PC-9 (cell line): Measurements from ENCODE around the gene USF3. TPM values are rescaled to one million over a fixed set of nuclear protein-coding genes. Genes with fewer than 3 reads are reported as not detected.

Source experiments
- BruUV-seq: library from RNA; stranded (reverse); fragments of 400-500 nt; replicated peaks from 2 replicates; lab custom pipeline; 2021; lab: Mats Ljungman, UMichigan
- CTCF ChIA-PET: fragments of 300-600 bp; sonication (Branson Sonifier 250); formaldehyde crosslinking; loops from one replicate; lab custom pipeline; 2022; ENCODE audit warnings: antibody characterized with exemption; lab: Charles Lee
- POLR2A ChIA-PET: fragments of 300-600 bp; sonication (Branson Sonifier 250); formaldehyde crosslinking; loops from one replicate; lab custom pipeline; 2022; ENCODE audit warnings: antibody characterized with exemption; ENCODE audit not compliant: unreplicated experiment; lab: Charles Lee
- DNase-seq, 2 experiments: peaks; one replicate each; pipeline versions ENCODE4 v3.0.0 to v3.0.0-alpha.2; 2015 to 2022; ENCODE audit warnings: mixed read lengths in 1 of 2
- H2AFZ ChIP-seq: fragments of 200-600 bp; sonication (generic); 2 replicates; pipeline ENCODE4 v1.8.1; 2017; ENCODE audit warnings: antibody characterized with exemption
- H3F3A ChIP-seq: fragments of 200-600 bp; sonication (generic); 2 replicates; pipeline ENCODE4 v1.8.1; 2017; ENCODE audit warnings: antibody characterized with exemption, mild to moderate bottlenecking, low read depth; ENCODE audit not compliant: insufficient read depth
- H3K27ac ChIP-seq: fragments of 200-600 bp; sonication (generic); 2 replicates; pipeline ENCODE4 v1.6.1; 2016; ENCODE audit warnings: mixed run types
- H3K27me3 ChIP-seq: fragments of 200-600 bp; sonication (generic); 2 replicates; pipeline ENCODE4 v1.6.1; 2016; ENCODE audit warnings: low read depth, mixed run types; ENCODE audit not compliant: insufficient read depth
- H3K36me3 ChIP-seq: fragments of 200-600 bp; sonication (generic); 2 replicates; pipeline ENCODE4 v1.6.1; 2016; ENCODE audit warnings: low read depth, mixed run types
- H3K4me1 ChIP-seq: fragments of 200-600 bp; sonication (generic); replicated peaks from 2 replicates; pipeline ENCODE4 v1.6.1; 2016; ENCODE audit warnings: mixed run types; ENCODE audit not compliant: insufficient read depth
- H3K4me2 ChIP-seq: fragments of 200-600 bp; sonication (generic); 2 replicates; pipeline ENCODE4 v1.6.1; 2017; ENCODE audit warnings: mixed run types
- H3K4me3 ChIP-seq: fragments of 200-600 bp; sonication (generic); 2 replicates; pipeline ENCODE4 v1.6.1; 2016; ENCODE audit warnings: mixed run types
- H3K79me2 ChIP-seq: fragments of 200-600 bp; sonication (generic); 2 replicates; pipeline ENCODE4 v1.6.1; 2017; ENCODE audit warnings: low read depth, mixed run types
- H3K9me2 ChIP-seq: fragments of 200-600 bp; sonication (generic); 2 replicates; pipeline ENCODE4 v1.8.1; 2017; ENCODE audit warnings: mild to moderate bottlenecking; ENCODE audit not compliant: insufficient read depth
- H3K9me3 ChIP-seq: fragments of 200-600 bp; sonication (generic); 2 replicates; pipeline ENCODE4 v1.8.1; 2016; ENCODE audit warnings: low read depth; ENCODE audit not compliant: insufficient read depth
- H4K20me1 ChIP-seq: fragments of 200-600 bp; sonication (generic); 2 replicates; pipeline ENCODE4 v1.8.1; 2017; ENCODE audit not compliant: insufficient read depth
- CTCF ChIP-seq: fragments of 200-600 bp; sonication (generic); conservative IDR thresholded peaks from 2 replicates; pipeline ENCODE4 v1.6.1; 2017; ENCODE audit warnings: mixed run types, antibody characterized with exemption, mild to moderate bottlenecking, moderate library complexity
- EZH2 ChIP-seq: fragments of 200-600 bp; sonication (generic); IDR thresholded peaks from 2 replicates; pipeline ENCODE4 v1.8.0; 2017; ENCODE audit warnings: antibody characterized with exemption, low read depth
- intact Hi-C: fragments of 100-400 bp; cut with micrococcal nuclease; formaldehyde crosslinking; loops from one replicate; pipeline ENCODE4 v1.10.0; 2022; ENCODE audit not compliant: unreplicated experiment
- total RNA-seq: library from RNA; stranded (reverse); gene quantifications from 2 replicates; pipeline ENCODE4 v1.2.3, GENCODE V29; 2021

The USF3 gene
- total RNA-seq, 1 experiment from 2014 or later = 12.8 TPM

- no peak for TF ChIP-seq CTCF
- no peak for TF ChIP-seq EZH2
- H3K9me2 ChIP-seq = no peaks in the 10 kb centered on the region
- no peak overlapping the region for H2AFZ ChIP-seq
- H3K27ac ChIP-seq = no peak overlapping the region
- no peak overlapping the region for H3K4me3 ChIP-seq
- H3K4me2 ChIP-seq = no peak overlapping the region
- H3K36me3 ChIP-seq = 0 out of 2 replicates have a peak, but pooled peaks cover 5% of the 10 kb centered on the region
- POLR2A ChIA-PET = interaction anchor here (0.6 kb wide), 1 partner anchor 45 kb away, joined by 3 read pairs; no protein-coding TSS in a partner anchor
- CTCF ChIA-PET = no interaction called here
- no peak for DNase-seq
- no peaks in the 10 kb centered on the region for H4K20me1 ChIP-seq
- no peaks in the 10 kb centered on the region for H3K27me3 ChIP-seq
- no peaks in the 10 kb centered on the region for H3K79me2 ChIP-seq
- H3K9me3 ChIP-seq = no peaks in the 10 kb centered on the region
- BruUV-seq = no TSS peak
- H3K4me1 ChIP-seq = no peaks in the 10 kb centered on the region
- H3F3A ChIP-seq = no peaks in the 10 kb centered on the region
- intact Hi-C loops = no loop called here
Observed at GRCh38 chr3:113676261-113676660, 20.2 kb downstream of the USF3 start.

GRCh38 chr3:113673593-113673992, 22.8 kb downstream of the USF3 start:
- no peak overlapping the region for H3K4me3 ChIP-seq
- POLR2A ChIA-PET = no interaction called here
- intact Hi-C loops = no loop called here
- H3F3A ChIP-seq = no peaks in the 10 kb centered on the region
- TF ChIP-seq EZH2 = no peak
- CTCF ChIA-PET = interaction anchor here (0.6 kb wide), 1 partner anchor 53 kb away, joined by 3 read pairs; no protein-coding TSS in a partner anchor
- no peak for DNase-seq
- no peaks in the 10 kb centered on the region for H3K9me3 ChIP-seq
- BruUV-seq = no TSS peak
- no peak overlapping the region for H3K4me2 ChIP-seq
- no peak overlapping the region for H3K27ac ChIP-seq
- H3K27me3 ChIP-seq = no peaks in the 10 kb centered on the region
- H3K36me3 ChIP-seq = 0 out of 2 replicates have a peak, but pooled peaks cover 5% of the 10 kb centered on the region
- H2AFZ ChIP-seq = no peak overlapping the region
- no peaks in the 10 kb centered on the region for H3K9me2 ChIP-seq
- H4K20me1 ChIP-seq = no peaks in the 10 kb centered on the region; the same call in 1 of the 2 replicates
- no peaks in the 10 kb centered on the region for H3K4me1 ChIP-seq
- H3K79me2 ChIP-seq = no peaks in the 10 kb centered on the region

GRCh38 chr3:113668015-113668414, 28.4 kb downstream of the USF3 start:
- Histone ChIP-seq H3K27me3 (no peaks in the 10 kb centered on the region), H3K4me2 (no peak overlapping the region), H3K79me2 (no peaks in the 10 kb centered on the region), H2AFZ (no peak overlapping the region), H3K4me1 (no peaks in the 10 kb centered on the region), H3K27ac (no peak overlapping the region), H3K4me3 (no peak overlapping the region), H3K9me2 (no peaks in the 10 kb centered on the region), H3K36me3 (peaks cover 6% of the 10 kb centered on the region; the same call in 1 of the 2 replicates), H3F3A (no peaks in the 10 kb centered on the region), H4K20me1 (no peaks in the 10 kb centered on the region; the same call in 1 of the 2 replicates), H3K9me3 (no peaks in the 10 kb centered on the region)
- no TSS peak for BruUV-seq
- DNase-seq = no peak
- ChIA-PET CTCF (no interaction called here), POLR2A (no interaction called here)
- intact Hi-C loops = no loop called here
- TF ChIP-seq CTCF (no peak), EZH2 (no peak)

DNA sequence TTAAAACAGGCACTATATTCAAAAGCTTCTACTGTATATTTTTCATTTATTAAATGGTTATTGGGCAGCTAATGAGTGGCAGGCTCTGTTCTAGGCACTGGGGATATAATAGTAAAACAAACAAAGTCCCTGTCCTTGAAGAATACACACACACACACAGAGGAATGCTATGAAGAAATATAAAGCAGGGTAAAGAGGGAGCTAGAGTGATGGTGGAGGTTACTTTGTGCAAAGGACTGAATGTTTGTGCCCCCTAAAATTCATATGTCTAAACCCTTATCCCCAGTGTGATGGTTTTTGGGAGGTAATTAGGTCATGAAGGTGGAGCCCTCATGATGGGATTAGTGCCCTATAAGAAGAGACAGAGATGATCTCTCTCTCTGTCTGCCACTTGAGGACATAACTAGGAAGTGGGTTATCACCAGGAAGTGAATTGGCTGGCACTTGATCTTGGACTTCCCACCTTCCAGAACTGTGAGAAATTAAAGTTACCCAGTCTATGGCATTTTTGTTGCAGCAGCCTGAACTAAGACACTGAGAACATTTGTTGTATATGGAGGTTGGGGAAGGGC, 31.8 kb downstream of the USF3 start:
- no peaks in the 10 kb centered on the region for H3K9me2 ChIP-seq
- H4K20me1 ChIP-seq = no peaks in the 10 kb centered on the region
- ChIA-PET POLR2A (no interaction called here), CTCF (no interaction called here)
- H3K79me2 ChIP-seq = no peaks in the 10 kb centered on the region
- BruUV-seq = no TSS peak
- intact Hi-C loops = no loop called here
- peaks cover 3% of the 10 kb centered on the region for H3K36me3 ChIP-seq
- no peak overlapping the region for H3K4me3 ChIP-seq
- DNase-seq = no peak
- H3K4me2 ChIP-seq = no peak overlapping the region
- H3K27ac ChIP-seq = no peak overlapping the region
- no peak overlapping the region for H2AFZ ChIP-seq
- H3F3A ChIP-seq = no peaks in the 10 kb centered on the region
- no peaks in the 10 kb centered on the region for H3K4me1 ChIP-seq
- TF ChIP-seq EZH2 (no peak), CTCF (no peak)
- no peaks in the 10 kb centered on the region for H3K27me3 ChIP-seq
- no peaks in the 10 kb centered on the region for H3K9me3 ChIP-seq
